Hematopoietic multipotent progenitor cell (in vitro differentiated cells): Measurements from ENCODE around the gene ODF2. TPM values are rescaled to one million over a fixed set of nuclear protein-coding genes. Genes with fewer than 3 reads are reported as not detected.
A peak's percentile ranks its signal among the peaks of the same experiment; 100 is the strongest.
"Not testable (repeated sequence)": the region's sequence is repeated elsewhere in the genome, so short reads cannot be mapped to it uniquely, and the experiment has no call there.

ENCODE experiments used
- DNase-seq, 3 donors: peaks; one replicate each; pipeline ENCODE4 v3.0.0-alpha.2; 2011 to 2015; ENCODE audit warnings: low read depth in 2 of 3, low spot score in 2 of 3
- total RNA-seq: library from RNA; depleted of rRNA; stranded (reverse); fragments of >200 nt; gene quantifications from one replicate; pipeline ENCODE4 v1.2.3, GENCODE V29; 2012

Gene ODF2
- total RNA-seq, 1 donor: 29.4 TPM

GRCh38 chr9:128479262-128479661 is 23.5 kb downstream of the ODF2 start:
- DNase-seq: no peak

GRCh38 chr9:128481561-128481960 is 25.8 kb downstream of the ODF2 start:
- no peak for DNase-seq

GRCh38 chr9:128482186-128482585 is 26.4 kb downstream of the ODF2 start:
- no peak for DNase-seq

GRCh38 chr9:128484686-128485413 is 29.0 kb downstream of the ODF2 start:
- DNase-seq: no peak

GRCh38 chr9:128485414-128485855 is 29.6 kb downstream of the ODF2 start:
- no peak for DNase-seq

DNA sequence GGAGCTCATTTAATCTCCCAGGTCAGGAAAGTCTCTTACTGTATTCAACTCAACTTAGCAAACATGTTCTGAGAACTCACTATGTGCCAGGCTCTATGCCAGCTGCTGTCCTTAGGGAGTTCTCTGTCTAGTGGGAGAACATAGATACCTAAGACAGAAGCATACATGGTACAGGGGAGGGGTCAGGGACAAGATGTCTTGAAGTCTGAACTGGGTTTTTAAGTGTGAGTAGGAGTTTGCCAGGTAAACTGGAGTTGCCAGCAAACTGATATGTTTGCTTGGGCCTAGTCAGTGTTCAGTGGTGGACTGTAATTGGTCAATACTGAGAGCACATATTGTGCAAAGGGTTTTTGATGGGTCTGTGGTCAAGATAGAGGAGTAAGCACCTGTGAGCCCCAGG is 30.4 kb downstream of the ODF2 start:
- no peak for DNase-seq

DNA sequence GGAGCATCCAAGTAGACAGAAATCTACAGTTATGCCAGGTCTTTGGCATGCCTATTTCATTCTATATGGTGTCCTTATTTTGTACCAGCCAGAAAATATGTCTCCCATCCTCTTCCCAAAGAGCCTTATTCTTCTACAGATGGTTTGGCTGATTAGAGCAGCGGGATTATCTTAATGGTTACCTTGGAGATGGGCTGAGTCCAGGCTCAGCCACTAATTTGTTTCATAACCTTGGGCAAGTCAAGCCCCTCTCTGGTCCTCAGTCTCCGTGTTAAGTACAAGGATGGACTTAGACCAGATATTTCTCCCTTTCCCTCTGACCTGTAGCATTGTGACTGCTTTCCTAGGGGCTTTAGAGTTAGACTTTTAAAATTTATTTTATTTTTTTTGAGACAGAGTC is 37.6 kb downstream of the ODF2 start:
- no peak for DNase-seq

DNA sequence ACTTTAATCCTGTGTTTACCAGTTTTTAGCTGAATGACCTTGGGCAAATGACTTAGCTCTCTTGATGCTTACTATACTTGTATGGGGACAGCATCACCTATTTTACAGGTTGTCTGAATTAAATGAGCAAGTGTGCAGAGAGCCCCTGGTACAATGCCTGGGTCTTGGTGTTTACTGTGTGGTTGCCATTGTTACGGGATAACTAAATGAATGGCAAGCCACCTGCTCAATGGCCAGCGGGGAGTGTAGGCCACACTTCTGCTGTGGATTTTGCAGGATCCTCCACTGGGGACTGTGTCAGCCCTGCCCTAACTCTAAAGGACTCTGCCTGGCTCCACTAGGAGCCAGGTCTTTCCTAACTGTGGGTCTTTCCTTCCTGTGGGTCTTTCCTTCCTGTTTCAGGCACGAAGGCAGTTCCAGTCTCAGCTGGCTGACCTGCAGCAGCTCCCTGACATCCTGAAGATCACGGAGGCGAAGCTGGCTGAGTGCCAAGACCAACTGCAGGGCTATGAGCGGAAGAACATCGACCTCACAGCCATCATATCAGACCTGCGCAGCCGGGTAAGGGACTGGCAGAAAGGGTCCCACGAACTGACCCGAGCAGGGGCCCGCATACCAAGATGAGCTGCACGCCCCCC is 38.4 kb downstream of the ODF2 start:
- DNase-seq: peak in 2 of 3 donors; percentile 91 to 95

GRCh38 chr9:128494746-128495129 is 38.9 kb downstream of the ODF2 start:
- DNase-seq: no peak

GRCh38 chr9:128495296-128495695 is 39.5 kb downstream of the ODF2 start:
- peak in 1 of 3 donors; percentile 10 for DNase-seq

DNA sequence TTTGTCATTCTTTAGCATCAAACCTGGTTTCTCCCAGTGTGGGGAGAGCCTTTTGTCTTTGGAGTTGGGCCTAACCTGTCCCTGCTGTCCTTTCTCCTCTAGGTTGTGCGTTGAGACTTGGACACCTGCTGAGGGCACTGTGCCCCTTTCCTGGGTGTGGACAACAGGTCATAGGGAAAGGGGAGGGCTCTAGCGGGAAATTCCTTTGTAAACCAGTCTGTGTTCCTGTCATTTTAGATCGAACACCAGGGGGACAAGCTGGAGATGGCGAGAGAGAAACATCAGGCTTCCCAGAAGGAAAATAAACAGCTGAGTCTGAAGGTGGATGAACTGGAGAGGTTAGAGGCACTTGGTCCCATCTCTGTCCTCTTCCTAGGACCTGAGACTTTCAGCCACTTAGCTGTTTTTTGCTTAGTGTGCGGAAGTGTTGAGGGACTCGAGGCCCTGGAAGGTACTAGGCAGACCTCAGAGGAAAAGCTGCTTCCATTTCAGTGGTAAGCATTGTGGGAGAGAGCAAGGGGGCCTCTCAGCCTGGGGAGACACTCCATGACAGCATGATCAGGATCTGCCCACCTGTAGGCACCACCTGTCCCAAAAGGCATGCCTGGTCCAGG is 40.1 kb downstream of the ODF2 start:
- no peak for DNase-seq

DNA sequence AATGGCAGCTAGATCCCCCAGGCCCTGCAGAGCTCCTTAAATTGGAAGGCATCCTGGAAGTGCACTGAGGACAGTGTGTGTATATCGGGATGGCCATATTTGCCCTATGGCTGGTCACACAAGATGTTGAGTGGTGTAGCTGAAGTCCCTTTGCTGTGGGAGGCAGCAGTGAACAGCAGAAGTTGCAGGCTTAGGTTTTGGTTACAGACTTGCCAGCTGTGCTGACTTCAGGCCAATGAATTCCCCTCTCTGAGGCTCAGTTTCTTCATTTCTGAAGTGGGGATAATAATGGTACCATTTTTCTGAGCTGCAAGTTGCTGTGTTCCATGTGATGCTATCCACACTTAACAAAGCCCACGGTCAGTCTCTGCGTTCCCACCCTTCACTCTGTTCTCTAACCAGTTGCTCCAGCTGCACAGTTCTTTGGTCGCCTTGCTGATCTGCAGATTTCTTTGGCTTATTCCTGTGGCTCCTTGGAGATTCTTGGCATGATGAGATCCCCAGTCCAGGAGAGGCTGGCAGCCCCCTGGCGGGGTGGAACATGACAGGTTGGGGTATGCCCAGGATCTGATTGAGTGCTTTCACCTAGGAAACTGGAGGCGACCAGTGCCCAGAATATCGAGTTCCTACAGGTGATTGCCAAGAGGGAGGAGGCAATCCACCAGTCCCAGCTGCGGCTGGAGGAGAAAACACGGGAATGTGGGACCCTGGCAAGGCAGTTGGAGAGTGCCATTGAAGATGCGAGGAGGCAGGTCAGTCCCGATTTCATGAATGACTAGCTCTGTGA is 42.2 kb downstream of the ODF2 start:
- DNase-seq: no peak

DNA sequence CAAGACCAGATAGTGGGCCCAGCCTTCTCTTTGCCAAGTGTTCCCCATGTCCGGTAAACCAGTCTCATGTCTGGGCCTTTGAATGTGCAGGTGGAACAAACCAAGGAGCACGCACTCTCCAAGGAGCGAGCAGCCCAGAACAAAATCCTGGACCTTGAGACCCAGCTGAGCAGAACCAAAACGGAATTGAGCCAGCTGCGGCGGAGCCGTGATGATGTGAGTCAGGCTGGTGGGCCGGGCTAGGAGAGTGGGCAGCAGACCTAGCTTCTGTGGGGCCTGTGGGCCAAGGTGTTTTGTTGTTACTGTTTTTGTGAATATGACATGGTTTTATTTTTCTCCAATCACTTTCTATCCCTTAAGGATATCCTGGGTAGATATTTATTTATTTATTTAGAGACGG is 43.1 kb downstream of the ODF2 start:
- DNase-seq: no peak

GRCh38 chr9:128499920-128500319 is 44.1 kb downstream of the ODF2 start:
- DNase-seq: no peak

GRCh38 chr9:128503415-128503825 is 47.6 kb downstream of the ODF2 start:
- not testable (repeated sequence) for DNase-seq

DNA sequence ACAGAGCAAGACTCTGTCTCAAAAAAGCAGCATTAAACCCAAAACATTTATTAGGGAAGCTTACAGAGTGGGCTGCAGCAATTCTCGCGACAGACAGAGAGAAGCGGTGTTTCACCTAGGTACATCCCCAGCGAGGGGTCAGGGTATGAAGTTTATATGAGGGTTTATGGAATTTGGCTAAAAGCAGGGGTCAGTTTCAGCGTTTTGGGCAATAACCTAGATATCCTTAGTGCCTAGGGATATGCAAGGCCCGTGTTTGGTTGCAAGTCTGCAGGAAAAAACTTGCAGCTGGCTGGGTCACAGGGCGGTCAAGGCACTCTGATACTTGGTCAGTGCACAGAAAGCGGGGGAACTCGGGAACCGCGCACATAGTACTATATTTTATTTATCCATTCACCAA is 48.1 kb downstream of the ODF2 start:
- no peak for DNase-seq

- DNase-seq: peak; percentile 94 to 96 (median 95)
Observed at GRCh38 chr9:128504485-128505413, 48.9 kb downstream of the ODF2 start, which contains the start of gene GLE1. GLE1 (plus strand) TSS chr9:128504719; CDS start chr9:128504806, 87 bp downstream.

GRCh38 chr9:128505414-128505765 is 49.6 kb downstream of the ODF2 start:
- DNase-seq: peak in 1 of 3 donors; percentile 4

- not testable (repeated sequence) for DNase-seq
Observed at GRCh38 chr9:128505906-128506305, 50.1 kb downstream of the ODF2 start.

GRCh38 chr9:128512820-128513219 is 57.0 kb downstream of the ODF2 start:
- DNase-seq: no peak
